CD8-positive, alpha-beta memory T cell (primary cell): ENCODE measurements around the gene FLT3. TPM values are rescaled to one million over a fixed set of nuclear protein-coding genes. Genes with fewer than 3 reads are reported as not detected.

Experiments used
- CTCF ChIA-PET: fragments of 350-600 bp; sonication (Branson Sonifier 250); formaldehyde crosslinking; loops from one replicate; lab custom pipeline; 2021; ENCODE audit warnings: antibody characterized with exemption; lab: Charles Lee
- POLR2A ChIA-PET: fragments of 350-600 bp; sonication (Branson Sonifier 250); formaldehyde crosslinking; loops from one replicate; lab custom pipeline; 2021; ENCODE audit warnings: antibody characterized with exemption; lab: Charles Lee
- DNase-seq, 5 donors: peaks; one replicate each; pipeline versions ENCODE4 v3.0.0 to v3.0.0-alpha.2; 2020 to 2022; ENCODE audit warnings: mixed read lengths in 1 of 5
- H3K27ac ChIP-seq: one replicate; pipeline ENCODE4 v1.7.0; 2013; ENCODE audit warnings: low read depth, mild to moderate bottlenecking, low read length, moderate library complexity
- H3K27me3 ChIP-seq: 2 replicates; pipeline ENCODE4 v1.7.0; 2013; ENCODE audit warnings: low read length, mild to moderate bottlenecking; ENCODE audit not compliant: insufficient read depth, poor library complexity, severe bottlenecking
- H3K36me3 ChIP-seq: 2 replicates; pipeline ENCODE4 v1.7.0; 2013; ENCODE audit warnings: mild to moderate bottlenecking, low read length, moderate library complexity; ENCODE audit not compliant: insufficient read depth
- H3K4me1 ChIP-seq: 2 replicates; pipeline ENCODE4 v1.7.0; 2013; ENCODE audit warnings: mild to moderate bottlenecking, low read length, moderate library complexity; ENCODE audit not compliant: insufficient read depth
- H3K4me3 ChIP-seq: 2 replicates; pipeline ENCODE4 v1.7.0; 2013; ENCODE audit warnings: mild to moderate bottlenecking, low read length
- H3K9me3 ChIP-seq: 2 replicates; pipeline ENCODE4 v1.7.0; 2013; ENCODE audit warnings: mild to moderate bottlenecking, low read length
- H3K27ac Mint-ChIP-seq, 8 donors: one replicate each; pipeline ENCODE4 v1.8.0; 2020 to 2021; ENCODE audit warnings: mixed read lengths in 8 of 8, mild to moderate bottlenecking in 6 of 8, inconsistent platforms in 3 of 8, moderate library complexity in 3 of 8
- H3K27me3 Mint-ChIP-seq, 2 donors: one replicate each; pipeline ENCODE4 v1.8.0; 2020 to 2021; ENCODE audit warnings: mixed read lengths in 2 of 2, mild to moderate bottlenecking in 1 of 2, moderate library complexity in 1 of 2
- H3K36me3 Mint-ChIP-seq, 3 donors: one replicate each; pipeline ENCODE4 v1.8.0; 2020 to 2021; ENCODE audit warnings: mixed read lengths in 3 of 3, inconsistent platforms in 1 of 3, mild to moderate bottlenecking in 1 of 3
- H3K4me1 Mint-ChIP-seq, 3 donors: one replicate each; pipeline ENCODE4 v1.8.0; 2020 to 2021; ENCODE audit warnings: mixed read lengths in 3 of 3, inconsistent platforms in 1 of 3, mild to moderate bottlenecking in 1 of 3
- H3K4me3 Mint-ChIP-seq, 7 donors: one replicate each; pipeline ENCODE4 v1.8.0; 2020 to 2021; ENCODE audit warnings: mixed read lengths in 7 of 7, mild to moderate bottlenecking in 6 of 7, moderate library complexity in 4 of 7, inconsistent platforms in 2 of 7
- H3K9me3 Mint-ChIP-seq, 5 donors: one replicate each; pipeline ENCODE4 v1.8.0; 2020 to 2022; ENCODE audit warnings: mixed read lengths in 5 of 5, mild to moderate bottlenecking in 3 of 5, moderate library complexity in 2 of 5, inconsistent platforms in 1 of 5
- polyA plus RNA-seq: library from polyadenylated mRNA; unstranded; fragments of 300-500 nt; fragmentation: Illumina TruSeq; gene quantifications from one replicate; pipeline ENCODE4 v1.2.3, GENCODE V29; 2021
- total RNA-seq, 2 experiments: library from RNA; stranded (reverse); gene quantifications; one replicate each; pipeline ENCODE4 v1.2.3, GENCODE V29; 2021

The FLT3 gene
- total and polyA plus RNA-seq, 3 experiments from 2014 or later, result 0.07 TPM; not detected in 2

- no peak overlapping the region for H3K27ac Mint-ChIP-seq
- peak overlapping the region in 4 of 7 donors; percentile 9 to 32 (median 20) for H3K4me3 Mint-ChIP-seq
- peaks cover 0 to 3% (median 0%) of the 10 kb centered on the region in 5 donors for H3K9me3 Mint-ChIP-seq
- H3K36me3 Mint-ChIP-seq, result no peaks in the 10 kb centered on the region
- no peak overlapping the region for H3K4me3 ChIP-seq
- peaks cover 28% of the 10 kb centered on the region for H3K27me3 ChIP-seq
- ChIA-PET POLR2A (no interaction called here), CTCF (interaction anchor here (1.2 to 2.1 kb wide), 4 partner anchors 29 to 126 kb away, joined by 3 to 10 read pairs (median 4); no protein-coding TSS in a partner anchor)
- H3K36me3 ChIP-seq, result no peaks in the 10 kb centered on the region
- H3K27me3 Mint-ChIP-seq, result peaks cover 60 to 78% of the 10 kb centered on the region in 2 donors
- H3K9me3 ChIP-seq, result no peaks in the 10 kb centered on the region
- no peak overlapping the region for H3K27ac ChIP-seq
- H3K4me1 ChIP-seq, result peaks cover 6% of the 10 kb centered on the region
- peaks cover 10 to 24% (median 12%) of the 10 kb centered on the region in 3 donors for H3K4me1 Mint-ChIP-seq
- DNase-seq, result no peak
These were observed 145.3 kb downstream of the FLT3 start for GRCh38 chr13:27955014-27955591.

GRCh38 chr13:27954406-27954851 is 145.9 kb downstream of the FLT3 start:
- Mint-ChIP-seq H3K27me3 (peaks cover 53 to 75% of the 10 kb centered on the region in 2 donors), H3K4me3 (peak overlapping the region in 6 of 7 donors; percentile 13 to 74 (median 66)), H3K9me3 (peaks cover 0 to 3% (median 0%) of the 10 kb centered on the region in 5 donors), H3K27ac (no peak overlapping the region), H3K4me1 (peaks cover 8 to 22% (median 10%) of the 10 kb centered on the region in 3 donors), H3K36me3 (no peaks in the 10 kb centered on the region)
- Histone ChIP-seq H3K36me3 (no peaks in the 10 kb centered on the region), H3K27ac (no peak overlapping the region), H3K27me3 (peaks cover 28% of the 10 kb centered on the region), H3K9me3 (no peaks in the 10 kb centered on the region), H3K4me3 (no peak overlapping the region), H3K4me1 (peaks cover 6% of the 10 kb centered on the region)
- POLR2A ChIA-PET, result no interaction called here
- DNase-seq, result no peak
- CTCF ChIA-PET, result interaction anchor here (1.1 to 2.1 kb wide), 5 partner anchors 12 to 596 kb away, joined by 3 to 10 read pairs (median 4); no protein-coding TSS in a partner anchor

DNA sequence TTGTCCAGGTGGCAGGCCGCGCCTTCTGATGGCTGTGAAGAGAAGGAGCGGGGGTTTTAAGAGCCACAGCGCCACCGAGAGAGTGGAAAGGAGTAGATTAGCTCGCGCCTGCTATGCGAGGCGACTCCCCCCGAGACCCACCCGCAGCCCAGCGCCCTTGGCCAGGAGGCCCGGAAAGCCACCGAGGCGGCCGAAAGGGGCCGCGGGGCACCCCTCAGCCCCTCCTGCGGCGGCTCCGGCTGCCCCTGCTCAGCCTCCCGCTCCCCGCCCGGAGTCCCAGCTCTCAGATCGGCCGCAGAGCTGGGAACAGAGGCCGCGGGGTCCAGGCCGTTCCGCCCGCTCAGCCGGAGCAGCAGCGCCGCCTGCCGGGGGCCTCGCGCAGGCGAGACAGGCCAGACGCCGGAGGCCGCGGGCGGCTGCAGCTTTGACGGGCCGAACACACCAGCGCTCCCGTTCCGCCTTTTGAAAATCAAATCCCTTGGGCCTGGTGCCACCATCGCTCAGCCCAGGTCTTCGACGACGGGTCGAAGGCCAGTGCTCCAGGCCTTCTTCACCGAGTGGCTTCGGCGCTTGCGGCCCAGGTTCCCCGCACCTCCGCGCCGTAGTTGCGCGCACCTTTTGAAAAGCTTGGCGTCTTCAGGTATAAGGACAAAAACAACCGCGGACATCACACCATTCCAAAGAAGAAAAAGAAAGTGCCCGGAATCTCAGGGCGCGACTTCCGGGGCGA is 146.5 kb downstream of the FLT3 start:
- POLR2A ChIA-PET, result no interaction called here
- Histone ChIP-seq H3K27ac (no peak overlapping the region), H3K9me3 (no peaks in the 10 kb centered on the region), H3K4me3 (peak overlapping the region; percentile 22), H3K4me1 (peaks cover 6% of the 10 kb centered on the region), H3K36me3 (no peaks in the 10 kb centered on the region), H3K27me3 (peaks cover 28% of the 10 kb centered on the region)
- H3K4me3 Mint-ChIP-seq, result peak overlapping the region; percentile 58 to 86 (median 70)
- H3K9me3 Mint-ChIP-seq, result peaks cover 0 to 3% (median 0%) of the 10 kb centered on the region in 5 donors
- no peak overlapping the region for H3K27ac Mint-ChIP-seq
- peaks cover 8 to 22% (median 10%) of the 10 kb centered on the region in 3 donors for H3K4me1 Mint-ChIP-seq
- peaks cover 50 to 73% of the 10 kb centered on the region in 2 donors for H3K27me3 Mint-ChIP-seq
- no peaks in the 10 kb centered on the region for H3K36me3 Mint-ChIP-seq
- peak in 4 of 5 donors; percentile 30 to 54 (median 32) for DNase-seq
- CTCF ChIA-PET, result interaction anchor here (1.0 to 2.1 kb wide), 7 partner anchors 12 to 595 kb away, joined by 3 to 10 read pairs (median 4); no protein-coding TSS in a partner anchor

Other genes with a start within 250 kb of the FLT3 start
- gene PDX1, start 180.6 kb downstream of the FLT3 start, total RNA-seq, result not detected
- gene PDX1, start 180.6 kb downstream of the FLT3 start, polyA plus RNA-seq, result not detected
- gene CDX2, start 131.3 kb downstream of the FLT3 start, total RNA-seq, result not detected
- not detected for gene CDX2, start 131.3 kb downstream of the FLT3 start, polyA plus RNA-seq
- gene URAD, start 111.9 kb downstream of the FLT3 start, total RNA-seq, result not detected
- not detected for gene URAD, start 111.9 kb downstream of the FLT3 start, polyA plus RNA-seq
- gene PAN3, start 38.0 kb upstream of the FLT3 start, total RNA-seq, result 10 to 100 TPM; 33.1 to 33.3 TPM
- 5.3 TPM for gene PAN3, start 38.0 kb upstream of the FLT3 start, polyA plus RNA-seq